NOMO-1 (cell line): ENCODE data around the gene ZNF564.
"Not testable (repeated sequence)": the region's sequence is repeated elsewhere in the genome, so short reads cannot be mapped to it uniquely, and the experiment has no call there.

ENCODE experiments used
- DNase-seq, 2 experiments: peaks; one replicate each; lab custom pipeline; 2025; ENCODE audit not compliant: unreplicated experiment in 2 of 2; lab: John Stamatoyannopoulos, UW

The ZNF564 gene

GRCh38 chr19:12513531-12514061, 37.7 kb downstream of the ZNF564 start:
- no peak for DNase-seq

GRCh38 chr19:12497032-12497431, 54.2 kb downstream of the ZNF564 start:
- no peak for DNase-seq

GRCh38 chr19:12496480-12496879, 54.8 kb downstream of the ZNF564 start:
- DNase-seq = no peak

GRCh38 chr19:12495002-12495802, 56.1 kb downstream of the ZNF564 start:
- DNase-seq = no peak

GRCh38 chr19:12494260-12494860, 56.9 kb downstream of the ZNF564 start:
- no peak for DNase-seq

- DNase-seq = not testable (repeated sequence)
These were observed 65.0 kb downstream of the ZNF564 start for GRCh38 chr19:12486265-12486783.

GRCh38 chr19:12485571-12485970, 65.7 kb downstream of the ZNF564 start:
- DNase-seq = no peak

GRCh38 chr19:12485052-12485416, 66.2 kb downstream of the ZNF564 start:
- no peak for DNase-seq

GRCh38 chr19:12484371-12485051, 66.8 kb downstream of the ZNF564 start, which contains the start of gene ZNF709:
Gene ZNF709, minus strand, starts transcription at chr19:12484816. Its CDS starts 159 bp downstream, at chr19:12484657.
- DNase-seq = no peak

GRCh38 chr19:12484011-12484370, 67.3 kb downstream of the ZNF564 start:
- DNase-seq = no peak

- DNase-seq = no peak
These were observed 68.8 kb downstream of the ZNF564 start for GRCh38 chr19:12482509-12482886.

GRCh38 chr19:12481781-12482508, 69.3 kb downstream of the ZNF564 start:
- DNase-seq = no peak

GRCh38 chr19:12478234-12478941, 72.9 kb downstream of the ZNF564 start:
- no peak for DNase-seq
